D721Med (cell line): ENCODE data around the gene LRMDA.
A peak's percentile ranks its signal among the peaks of the same experiment; 100 is the strongest.

Source experiments
- DNase-seq: peaks from one replicate; pipeline ENCODE4 v3.0.0; 2011; ENCODE audit warnings: low spot score; ENCODE audit not compliant: insufficient read length
- FAIRE-seq: peaks from 2 replicates; lab custom pipeline; 2011; peaks lifted over from hg19 to GRCh38; lab: Jason Lieb, UNC
- TF ChIP-seq, protein P1 (sequence below): IDR thresholded peaks from 2 replicates; pipeline ENCODE4 v1.5.1; 2012; ENCODE audit warnings: mild to moderate bottlenecking, control low read depth; ENCODE audit not compliant: insufficient read depth; ENCODE audit errors: missing control alignments

The LRMDA gene

DNA sequence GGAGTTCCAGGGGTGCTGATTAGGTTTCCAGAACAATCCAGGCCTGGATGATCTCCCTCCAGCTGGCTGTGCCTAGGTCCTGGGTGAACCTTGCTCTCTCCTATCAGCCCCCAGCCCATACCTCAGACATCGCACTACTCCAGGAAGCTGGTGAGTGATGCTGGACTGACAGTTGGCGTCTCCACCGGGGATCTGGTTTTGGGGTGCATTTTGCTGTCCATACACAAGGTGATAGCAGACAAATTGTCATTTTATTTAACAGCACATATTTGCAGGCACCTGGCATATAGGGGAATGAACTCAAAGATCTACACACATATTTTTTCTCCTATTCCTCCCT, 601.2 kb downstream of the LRMDA start:
- TF ChIP-seq, protein P1, sequence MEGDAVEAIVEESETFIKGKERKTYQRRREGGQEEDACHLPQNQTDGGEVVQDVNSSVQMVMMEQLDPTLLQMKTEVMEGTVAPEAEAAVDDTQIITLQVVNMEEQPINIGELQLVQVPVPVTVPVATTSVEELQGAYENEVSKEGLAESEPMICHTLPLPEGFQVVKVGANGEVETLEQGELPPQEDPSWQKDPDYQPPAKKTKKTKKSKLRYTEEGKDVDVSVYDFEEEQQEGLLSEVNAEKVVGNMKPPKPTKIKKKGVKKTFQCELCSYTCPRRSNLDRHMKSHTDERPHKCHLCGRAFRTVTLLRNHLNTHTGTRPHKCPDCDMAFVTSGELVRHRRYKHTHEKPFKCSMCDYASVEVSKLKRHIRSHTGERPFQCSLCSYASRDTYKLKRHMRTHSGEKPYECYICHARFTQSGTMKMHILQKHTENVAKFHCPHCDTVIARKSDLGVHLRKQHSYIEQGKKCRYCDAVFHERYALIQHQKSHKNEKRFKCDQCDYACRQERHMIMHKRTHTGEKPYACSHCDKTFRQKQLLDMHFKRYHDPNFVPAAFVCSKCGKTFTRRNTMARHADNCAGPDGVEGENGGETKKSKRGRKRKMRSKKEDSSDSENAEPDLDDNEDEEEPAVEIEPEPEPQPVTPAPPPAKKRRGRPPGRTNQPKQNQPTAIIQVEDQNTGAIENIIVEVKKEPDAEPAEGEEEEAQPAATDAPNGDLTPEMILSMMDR, result no peak
- FAIRE-seq, result no peak
- DNase-seq, result no peak

DNA sequence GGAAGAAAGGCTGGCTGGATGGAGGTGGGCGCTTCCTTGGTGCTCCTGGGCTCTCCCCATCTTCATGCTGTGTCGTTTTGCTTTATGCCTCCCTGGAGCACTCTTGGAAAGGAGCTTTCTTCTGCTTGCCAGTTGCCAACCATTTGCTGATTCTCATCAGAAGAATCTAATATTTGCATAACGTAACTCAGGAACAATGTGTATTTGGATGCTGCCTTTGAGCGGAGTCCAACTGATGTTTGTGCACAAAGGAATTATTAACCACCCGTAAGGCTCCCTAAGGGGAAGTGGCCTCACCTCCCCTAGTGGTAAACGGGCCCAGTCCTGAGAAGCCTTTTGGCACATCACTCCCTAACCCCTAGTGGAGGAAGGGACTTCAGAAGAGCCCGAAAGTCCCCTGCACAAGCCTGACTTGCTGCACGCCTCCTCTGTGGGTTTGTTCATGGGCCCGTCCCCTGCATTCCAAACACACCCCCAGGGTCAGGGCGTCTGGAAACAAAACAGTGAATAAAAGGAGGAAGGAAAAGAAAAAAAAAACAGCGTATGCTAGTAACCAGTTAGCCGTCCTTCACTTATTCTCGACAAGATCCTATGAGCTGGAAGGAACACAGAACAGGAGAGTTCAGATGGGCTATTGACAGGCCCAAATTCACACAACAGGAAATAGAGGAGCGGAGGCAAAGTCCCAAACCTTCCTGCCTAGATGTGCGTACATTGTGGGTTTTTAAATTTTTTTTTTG, 602.2 kb downstream of the LRMDA start:
- no peak for FAIRE-seq
- TF ChIP-seq, protein P1, result no peak
- no peak for DNase-seq

DNA sequence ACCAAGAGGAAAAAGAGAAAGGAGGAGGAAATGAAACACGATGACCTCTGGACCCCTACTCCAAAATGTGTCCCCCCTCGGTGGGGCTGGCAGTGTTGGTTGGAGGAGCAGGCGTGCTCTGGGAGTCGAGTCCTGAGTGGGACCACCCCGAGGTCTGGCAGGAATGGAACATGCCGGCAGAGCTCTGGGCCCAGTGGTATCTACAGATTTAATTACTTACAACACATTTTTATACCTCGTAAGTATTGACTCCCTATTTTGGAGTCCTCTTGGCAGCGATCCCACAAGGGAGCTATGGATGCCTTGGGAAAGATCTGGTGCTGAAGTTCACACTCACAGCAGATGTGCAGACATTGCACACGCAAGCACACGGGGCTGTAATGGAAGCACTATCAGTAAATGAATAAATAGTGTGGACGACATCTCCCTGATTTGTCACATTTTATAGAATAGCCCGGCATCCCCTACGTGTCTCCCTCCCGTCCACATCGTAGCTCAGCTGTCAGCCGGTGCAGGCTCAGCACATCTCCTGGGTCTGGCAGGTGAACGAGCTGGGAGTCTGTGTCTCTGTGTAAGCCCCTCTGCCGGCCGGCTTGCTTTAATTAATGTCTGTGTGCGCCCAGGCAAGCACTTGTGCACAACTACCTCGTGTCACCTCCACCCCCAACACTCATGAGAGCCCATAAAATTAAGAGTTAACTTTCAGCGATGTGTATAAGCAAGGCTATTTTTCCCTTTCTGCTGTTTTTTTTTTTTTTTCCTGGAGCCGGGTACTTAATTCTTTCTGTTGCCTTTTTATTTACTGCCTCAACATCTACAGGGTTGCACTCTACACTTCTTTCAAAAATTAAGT, 603.2 kb downstream of the LRMDA start:
- FAIRE-seq, result no peak
- DNase-seq, result no peak
- TF ChIP-seq, protein P1, result no peak

DNA sequence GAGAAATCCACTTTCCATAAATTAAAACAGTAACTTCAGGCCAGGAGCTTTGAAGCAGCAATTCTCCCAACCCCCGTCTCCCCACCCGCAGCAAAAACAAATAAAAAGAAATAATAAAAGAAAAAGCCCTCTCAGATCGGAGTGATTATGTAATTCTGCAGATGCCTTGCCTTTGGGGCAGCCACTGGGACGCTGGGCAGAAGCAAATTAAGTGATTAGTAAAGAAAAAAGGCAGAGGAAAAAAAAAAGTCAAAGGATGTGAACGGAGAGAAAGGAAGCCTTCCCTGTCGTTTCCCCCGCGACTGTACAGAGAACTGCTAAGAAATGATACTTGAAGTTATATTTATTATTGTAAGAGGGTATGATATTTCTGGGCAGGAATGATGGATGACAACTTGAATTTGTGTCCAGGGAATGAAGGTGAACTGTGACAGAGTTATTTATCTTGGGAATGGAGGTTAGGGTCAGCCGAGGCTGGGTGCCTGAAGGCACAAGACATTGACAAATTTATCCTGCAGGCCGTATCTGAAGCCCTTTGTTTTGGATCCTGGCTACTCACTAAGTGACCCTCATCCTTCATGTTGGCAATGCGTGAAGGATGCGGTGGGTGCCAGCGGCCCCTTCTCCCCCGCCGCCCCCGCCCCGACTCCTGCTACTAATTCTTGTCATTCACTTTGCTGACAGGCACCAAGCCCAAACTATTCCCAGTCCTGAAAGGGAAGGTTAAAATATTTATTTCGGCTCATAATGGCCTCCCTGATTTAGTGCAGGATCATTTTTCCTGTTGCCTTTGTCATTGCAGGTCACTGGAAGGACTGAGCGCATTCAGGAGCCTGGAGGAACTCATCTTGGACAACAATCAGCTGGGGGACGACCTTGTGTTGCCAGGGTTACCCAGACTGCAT, 604.0 kb downstream of the LRMDA start:
- TF ChIP-seq, protein P1, result no peak
- no peak for DNase-seq
- FAIRE-seq, result no peak

DNA sequence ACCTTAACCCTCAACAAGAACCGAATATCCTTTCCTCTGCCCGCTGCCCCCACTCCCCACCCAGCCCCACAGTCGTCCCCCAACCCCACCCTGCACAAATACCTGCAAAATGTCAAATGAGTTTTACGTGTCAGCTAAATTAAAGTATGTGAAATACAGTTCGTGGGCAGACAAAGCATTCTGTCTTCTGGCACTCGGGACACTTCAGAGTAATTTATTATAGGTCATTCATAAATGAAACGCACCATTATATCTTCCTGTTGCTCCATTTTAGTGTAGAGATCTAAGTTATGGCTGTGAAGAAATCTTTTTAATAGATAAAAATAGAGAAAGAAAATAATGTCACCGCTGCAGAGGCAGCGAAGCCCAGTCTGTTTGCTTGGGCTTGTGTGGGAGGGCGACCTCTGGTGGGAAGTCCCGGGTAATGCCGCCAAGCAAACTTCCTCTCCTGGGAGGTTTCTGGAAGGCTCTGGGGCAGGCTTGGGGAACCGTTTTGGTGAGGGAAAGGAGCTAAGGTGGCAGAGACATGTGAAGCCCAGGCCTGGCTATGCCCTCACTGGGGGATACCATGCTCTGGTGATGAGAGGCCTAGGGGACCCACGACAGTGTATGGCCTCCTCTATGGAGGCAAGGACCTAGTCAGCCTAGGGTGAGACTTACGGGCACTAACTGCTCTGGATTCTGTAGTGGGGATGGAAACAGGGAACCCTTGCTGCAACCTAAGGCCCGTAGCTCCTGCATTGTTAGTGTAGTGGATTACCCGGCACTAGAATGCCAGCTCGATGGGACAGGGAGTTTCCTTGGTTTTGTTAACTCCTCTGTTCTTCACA, 604.9 kb downstream of the LRMDA start:
- TF ChIP-seq, protein P1, result peak; percentile 82
- DNase-seq (no peak), FAIRE-seq (no peak)

DNA sequence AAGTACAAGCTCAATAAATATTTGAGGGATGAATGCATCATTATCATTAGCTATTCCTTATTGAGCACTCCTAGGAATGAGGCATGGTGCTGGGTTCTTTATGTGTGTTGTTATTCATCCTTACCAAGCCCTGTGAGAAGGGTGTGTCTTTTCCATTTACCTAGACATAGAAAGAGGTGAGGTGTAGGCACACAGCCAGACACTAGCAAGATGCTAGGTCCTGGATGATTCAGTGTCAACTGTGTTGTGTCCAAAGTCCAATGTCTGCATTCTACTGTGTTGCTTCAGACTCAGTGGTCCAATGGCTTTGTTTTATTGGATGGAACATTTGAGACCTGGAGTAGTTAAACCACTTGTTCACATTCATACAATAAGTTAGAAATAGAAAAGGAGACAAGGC, 605.5 kb downstream of the LRMDA start:
- FAIRE-seq, result no peak
- TF ChIP-seq, protein P1, result no peak
- no peak for DNase-seq
